Lung (tissue), 16 donors: ENCODE measurements around the gene BLZF1. TPM values are rescaled to one million over a fixed set of nuclear protein-coding genes. Genes with fewer than 3 reads are reported as not detected.

ENCODE experiments used
- ATAC-seq: fragments of 200-7000 bp; cut with Tn5 transposase; one replicate; pipeline ENCODE4 v1.9.1; 2020; ENCODE audit warnings: moderate number of reproducible peaks; ENCODE audit not compliant: insufficient read depth, low FRiP score
- DNase-seq, 3 donors: peaks; one replicate each; pipeline ENCODE4 v3.0.0-alpha.2; 2013 to 2017
- H3K27ac ChIP-seq, 2 donors: one replicate each; pipeline ENCODE4 v1.5.1; 2013; ENCODE audit warnings: mild to moderate bottlenecking in 2 of 2, moderate library complexity in 2 of 2, control low read depth in 1 of 2, inconsistent platforms in 1 of 2, low read depth in 1 of 2, low read length in 1 of 2
- H3K27me3 ChIP-seq, 3 donors: one replicate each; pipeline ENCODE4 v1.5.1; 2013; ENCODE audit warnings: low read length in 2 of 3; ENCODE audit not compliant: control insufficient read depth in 3 of 3, insufficient read depth in 3 of 3
- H3K36me3 ChIP-seq, 4 donors: one replicate each; pipeline ENCODE4 v1.5.1; 2013; ENCODE audit warnings: low read length in 4 of 4, mild to moderate bottlenecking in 1 of 4, moderate library complexity in 1 of 4; ENCODE audit not compliant: control insufficient read depth in 4 of 4, insufficient read depth in 4 of 4
- H3K4me1 ChIP-seq, 5 donors: one replicate each; pipeline ENCODE4 v1.5.1; 2013; ENCODE audit warnings: low read length in 5 of 5, mild to moderate bottlenecking in 2 of 5, moderate library complexity in 1 of 5; ENCODE audit not compliant: control insufficient read depth in 5 of 5, insufficient read depth in 5 of 5
- H3K4me3 ChIP-seq: one replicate; pipeline ENCODE4 v1.5.1; 2013; ENCODE audit warnings: mild to moderate bottlenecking, control low read depth, moderate library complexity
- H3K9ac ChIP-seq, 2 donors: one replicate each; pipeline ENCODE4 v1.5.1; 2013; ENCODE audit warnings: low read length in 2 of 2, control low read depth in 1 of 2; ENCODE audit not compliant: insufficient read depth in 1 of 2
- H3K9me3 ChIP-seq, 4 donors: one replicate each; pipeline ENCODE4 v1.5.1; 2013; ENCODE audit warnings: low read length in 3 of 4, mild to moderate bottlenecking in 1 of 4, moderate library complexity in 1 of 4; ENCODE audit not compliant: control insufficient read depth in 4 of 4, insufficient read depth in 3 of 4
- CTCF ChIP-seq: IDR thresholded peaks from 2 replicates; pipeline ENCODE4 v1.5.1; 2012; ENCODE audit warnings: mild to moderate bottlenecking; ENCODE audit errors: control extremely low read depth, extremely low read depth
- WGBS, 2 donors: extraction: QIAGEN DNeasy Blood & Tissue Kit; methylation state at CpG; one replicate each; pipeline ENCODE4 v1.1.7; 2013; 5-methylcytosine and 5-hydroxymethylcytosine counted together
- long read RNA-seq, 5 donors: transcript quantifications; one replicate each; lab custom pipeline, GENCODE V29; 2026
- polyA plus RNA-seq, 2 donors: library from polyadenylated mRNA; stranded (reverse); fragments of 200-250 nt; gene quantifications; one replicate each; pipeline ENCODE4 v1.2.1, GENCODE V29; 2013
- total RNA-seq, 2 donors: library from RNA; depleted of rRNA in 1 of 2; stranded (reverse); fragments of >200 nt in 1 of 2; gene quantifications; one replicate each; pipeline ENCODE4 v1.2.1, GENCODE V29; 2014 to 2021
- donor health status: control.
- donor health status: control.
- donor health status: Bipolar disorder and iron deficiency.
- donor health status: healthy.
- donor health status: DM: yes; HTN: yes; CAD: no.

The BLZF1 gene
- total RNA-seq, result 10 to 100 TPM; 22.1 to 31.5 TPM
- polyA plus RNA-seq, result 10 to 100 TPM in 1 of 2 donors, 1 to 10 TPM in 1; 8.0 to 11.0 TPM
- long read RNA-seq, donor 1, transcript BLZF1-203 (7 exons, 2,749 nt), result major isoform, 5 of 7 reads
- long read RNA-seq, donor 1, partial matches to known transcripts, result 0 of 7 reads
- long read RNA-seq, donor 1, other reads (novel, unspliced or antisense), result 0 of 7 reads
- long read RNA-seq, donor 2, partial matches to known transcripts, result 0 of 1 reads
- long read RNA-seq, donor 2, other reads (novel, unspliced or antisense), result 0 of 1 reads
- long read RNA-seq, donor 3, partial matches to known transcripts, result 0 of 4 reads
- long read RNA-seq, donor 3, other reads (novel, unspliced or antisense), result 0 of 4 reads
- long read RNA-seq, donor 4, partial matches to known transcripts, result 0 of 5 reads
- long read RNA-seq, donor 4, other reads (novel, unspliced or antisense), result 0 of 5 reads
- long read RNA-seq, donor 5, transcript BLZF1-203 (7 exons, 2,749 nt), result major isoform, 5 of 22 reads
- long read RNA-seq, donor 5, partial matches to known transcripts, result 16 of 22 reads
- long read RNA-seq, donor 5, other reads (novel, unspliced or antisense), result 0 of 22 reads

- Histone ChIP-seq H3K27ac (peak within 1 kb of the TSS; percentile 71 to 87), H3K4me1 (peaks cover 0 to 17% (median 3%) of the 10 kb centered on the region in 5 donors), H3K4me3 (peak within 1 kb of the TSS; percentile 69), H3K27me3 (no peaks in the 10 kb centered on the region), H3K9ac (peak within 1 kb of the TSS; percentile 82 to 95), H3K36me3 (peaks cover 0 to 22% (median 10%) of the 10 kb centered on the region in 4 donors), H3K9me3 (no peaks in the 10 kb centered on the region)
- ATAC-seq (peak; percentile 100), DNase-seq (peak; percentile 97 to 99 (median 98))
- no peak for TF ChIP-seq CTCF
- WGBS, 2 donors, result 0% methylated on average over 37 of the region's 37 CpGs
Measured at GRCh38 chr1:169367686-169368405, at the start of gene BLZF1, which contains the start of gene NME7. Gene BLZF1 (plus strand): TSS chr1:169368195. CDS start chr1:169369523, 1,328 bp downstream. Gene NME7 (minus strand): TSS chr1:169367797. CDS start chr1:169367710, 87 bp downstream.

GRCh38 chr1:169318536-169319244, 49.3 kb upstream of the BLZF1 start:
- peaks cover 0 to 2% (median 0%) of the 10 kb centered on the region in 4 donors for H3K36me3 ChIP-seq
- 95 to 97% methylated on average over 3 of the region's 3 CpGs for WGBS, 2 donors
- no peak overlapping the region for H3K9ac ChIP-seq
- H3K4me1 ChIP-seq, result no peaks in the 10 kb centered on the region
- no peak for TF ChIP-seq CTCF
- DNase-seq (no peak), ATAC-seq (no peak)
- H3K4me3 ChIP-seq, result no peak overlapping the region
- no peaks in the 10 kb centered on the region for H3K9me3 ChIP-seq
- no peaks in the 10 kb centered on the region for H3K27me3 ChIP-seq
- H3K27ac ChIP-seq, result no peak overlapping the region

GRCh38 chr1:169321539-169321938, 46.5 kb upstream of the BLZF1 start:
- Histone ChIP-seq H3K27ac (no peak overlapping the region), H3K9ac (no peak overlapping the region), H3K9me3 (no peaks in the 10 kb centered on the region), H3K27me3 (no peaks in the 10 kb centered on the region), H3K4me3 (no peak overlapping the region), H3K36me3 (peaks cover 0 to 2% (median 0%) of the 10 kb centered on the region in 4 donors), H3K4me1 (no peaks in the 10 kb centered on the region)
- no peak for DNase-seq
- 79 to 93% methylated on average over 1 of the region's 1 CpG for WGBS, 2 donors
- ATAC-seq, result no peak
- TF ChIP-seq CTCF, result no peak
